GM21381 (cell line): ENCODE results near the gene CD6.

ENCODE experiments used
- ATAC-seq: cut with Tn5 transposase; IDR thresholded peaks from one replicate; pipeline ENCODE4 v1.9.1; 2021; ENCODE audit warnings: mild to moderate bottlenecking, moderate library complexity; ENCODE audit not compliant: unreplicated experiment

CD6 gene, protein sequence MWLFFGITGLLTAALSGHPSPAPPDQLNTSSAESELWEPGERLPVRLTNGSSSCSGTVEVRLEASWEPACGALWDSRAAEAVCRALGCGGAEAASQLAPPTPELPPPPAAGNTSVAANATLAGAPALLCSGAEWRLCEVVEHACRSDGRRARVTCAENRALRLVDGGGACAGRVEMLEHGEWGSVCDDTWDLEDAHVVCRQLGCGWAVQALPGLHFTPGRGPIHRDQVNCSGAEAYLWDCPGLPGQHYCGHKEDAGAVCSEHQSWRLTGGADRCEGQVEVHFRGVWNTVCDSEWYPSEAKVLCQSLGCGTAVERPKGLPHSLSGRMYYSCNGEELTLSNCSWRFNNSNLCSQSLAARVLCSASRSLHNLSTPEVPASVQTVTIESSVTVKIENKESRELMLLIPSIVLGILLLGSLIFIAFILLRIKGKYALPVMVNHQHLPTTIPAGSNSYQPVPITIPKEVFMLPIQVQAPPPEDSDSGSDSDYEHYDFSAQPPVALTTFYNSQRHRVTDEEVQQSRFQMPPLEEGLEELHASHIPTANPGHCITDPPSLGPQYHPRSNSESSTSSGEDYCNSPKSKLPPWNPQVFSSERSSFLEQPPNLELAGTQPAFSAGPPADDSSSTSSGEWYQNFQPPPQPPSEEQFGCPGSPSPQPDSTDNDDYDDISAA

DNA sequence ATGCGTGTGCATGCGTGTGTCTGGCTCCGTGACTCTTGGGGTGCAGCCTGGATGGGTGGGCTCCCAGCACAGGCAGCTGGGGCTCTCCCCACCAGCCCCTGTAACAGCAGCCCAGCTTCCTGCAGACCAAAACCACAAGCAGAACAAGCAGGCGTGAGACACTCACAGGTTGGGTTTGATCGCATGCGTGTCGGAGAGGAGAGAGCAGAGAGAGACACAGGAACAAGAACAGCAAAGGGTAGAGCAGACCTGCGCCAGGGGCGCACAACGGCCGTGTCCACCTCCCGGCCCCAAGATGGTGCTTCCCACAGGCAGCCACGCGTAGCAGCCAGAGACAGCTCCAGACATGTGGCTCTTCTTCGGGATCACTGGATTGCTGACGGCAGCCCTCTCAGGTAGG, at the start of gene CD6:
Gene CD6, plus strand, starts transcription at position 161 of the 400 bp plus-strand sequence. Its CDS starts 186 bp downstream, at position 347.
- ATAC-seq, result no peak

DNA sequence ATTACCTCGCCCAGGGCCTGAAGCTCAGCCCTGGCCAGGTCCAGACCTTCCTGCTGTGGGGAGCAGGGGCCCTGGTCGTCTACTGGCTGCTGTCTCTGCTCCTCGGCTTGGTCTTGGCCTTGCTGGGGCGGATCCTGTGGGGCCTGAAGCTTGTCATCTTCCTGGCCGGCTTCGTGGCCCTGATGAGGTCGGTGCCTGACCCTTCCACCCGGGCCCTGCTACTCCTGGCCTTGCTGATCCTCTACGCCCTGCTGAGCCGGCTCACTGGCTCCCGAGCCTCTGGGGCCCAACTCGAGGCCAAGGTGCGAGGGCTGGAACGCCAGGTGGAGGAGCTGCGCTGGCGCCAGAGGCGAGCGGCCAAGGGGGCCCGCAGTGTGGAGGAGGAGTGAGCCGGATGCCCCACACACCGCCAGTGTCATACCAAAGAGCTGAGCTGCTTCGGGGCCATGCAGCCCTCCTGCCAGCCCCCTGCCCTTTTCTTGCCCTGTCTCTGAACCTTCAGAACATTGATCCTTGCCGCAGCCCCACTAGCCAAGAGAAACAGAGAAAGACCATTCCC, 49.6 kb upstream of the CD6 start:
- no peak for ATAC-seq

DNA sequence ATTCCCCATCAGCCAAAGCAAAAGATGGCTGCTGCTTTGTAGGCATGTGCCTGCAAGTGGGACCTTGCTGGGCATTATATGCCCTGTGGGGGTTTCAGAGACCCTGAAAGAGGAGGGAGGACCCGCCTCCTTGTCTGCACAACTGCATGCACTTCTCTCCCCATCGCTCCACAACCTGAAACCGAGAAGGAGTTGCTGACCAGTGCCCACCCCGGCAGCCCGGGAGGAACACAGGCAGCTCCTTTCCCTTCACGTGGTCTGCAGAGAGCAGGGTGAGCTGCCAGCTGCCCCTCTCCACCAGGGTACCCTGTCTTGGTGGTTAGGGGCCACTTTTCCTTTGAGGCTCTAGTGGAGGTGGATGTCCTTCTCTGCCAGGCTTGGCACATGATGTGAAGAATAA, 48.6 kb upstream of the CD6 start:
- ATAC-seq, result no peak

DNA sequence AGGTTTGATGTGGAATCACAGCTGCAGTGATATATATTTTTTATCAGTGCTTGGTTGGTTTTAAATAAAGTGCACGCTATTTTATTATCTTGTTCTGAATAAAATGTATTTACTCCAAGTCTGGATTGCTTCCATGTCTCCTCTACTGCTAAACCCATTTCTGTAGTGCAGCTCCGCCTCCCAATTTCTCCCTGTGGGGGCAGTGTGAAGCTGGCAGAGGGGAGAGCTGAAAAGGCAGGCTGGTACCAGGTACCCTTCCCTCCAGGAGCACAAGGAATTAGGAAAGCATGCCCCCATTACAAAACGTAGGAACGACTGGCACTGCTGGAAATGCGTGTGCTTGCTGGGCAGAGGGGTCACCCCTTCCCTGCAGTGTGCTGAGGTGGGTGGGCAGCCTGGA, 48.2 kb upstream of the CD6 start:
- no peak for ATAC-seq

DNA sequence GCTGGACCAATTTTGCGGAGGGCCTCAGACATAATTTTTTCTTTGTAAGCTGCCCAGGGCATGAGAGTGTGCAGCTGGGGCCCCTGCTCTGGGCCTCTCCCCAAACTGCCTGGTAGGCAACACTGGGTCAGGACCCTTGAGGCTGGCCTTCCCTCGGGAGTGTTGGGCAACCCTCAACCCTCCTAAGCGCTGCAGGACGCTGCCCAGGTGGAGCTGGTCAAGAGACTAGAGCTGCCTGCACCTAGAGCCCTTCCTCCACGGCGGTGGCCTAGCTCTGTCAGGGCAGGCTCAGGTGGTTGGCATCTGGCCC, 47.7 kb upstream of the CD6 start:
- no peak for ATAC-seq

DNA sequence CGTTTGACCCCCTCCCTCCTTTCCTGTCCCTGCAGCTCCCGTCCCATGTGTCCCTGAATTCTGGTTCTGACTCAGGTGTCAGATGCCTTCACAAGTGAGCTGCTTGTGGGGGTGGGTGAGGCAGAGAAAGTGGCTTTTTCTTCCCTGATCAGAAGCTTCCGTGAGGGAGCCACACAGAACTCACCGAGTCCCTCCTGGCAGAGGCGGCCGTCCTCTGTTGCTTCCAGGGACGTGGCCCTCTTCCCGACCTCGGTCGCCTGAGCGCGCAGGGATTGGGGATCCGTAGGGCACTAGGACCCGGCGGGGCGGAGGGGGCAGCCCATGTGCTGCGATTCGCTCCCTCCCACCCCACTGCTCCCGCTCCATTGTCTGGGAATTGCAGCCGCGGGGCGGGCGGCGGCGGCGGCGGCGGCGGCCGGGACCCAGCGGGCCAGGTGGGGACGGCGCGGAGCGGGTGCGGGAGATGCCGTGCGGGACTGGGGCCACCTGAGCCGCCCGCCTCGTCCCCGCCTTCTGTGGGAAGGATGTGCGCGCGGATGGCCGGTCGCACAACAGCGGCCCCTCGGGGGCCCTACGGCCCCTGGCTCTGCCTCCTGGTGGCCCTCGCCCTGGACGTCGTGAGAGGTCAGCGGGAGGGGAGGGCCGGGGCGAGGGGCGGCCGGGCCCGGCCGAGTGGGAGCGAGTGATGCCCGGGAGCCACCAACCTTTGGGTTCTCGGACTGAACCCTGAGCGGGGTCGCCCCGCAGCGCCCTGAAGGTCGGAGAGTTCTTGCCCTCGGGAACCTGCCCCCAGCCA, 47.2 kb upstream of the CD6 start, which contains the start of gene TMEM132A:
Gene TMEM132A, plus strand, starts transcription at position 351 of the 796 bp plus-strand sequence. Its CDS starts 174 bp downstream, at position 525.
- no peak for ATAC-seq

DNA sequence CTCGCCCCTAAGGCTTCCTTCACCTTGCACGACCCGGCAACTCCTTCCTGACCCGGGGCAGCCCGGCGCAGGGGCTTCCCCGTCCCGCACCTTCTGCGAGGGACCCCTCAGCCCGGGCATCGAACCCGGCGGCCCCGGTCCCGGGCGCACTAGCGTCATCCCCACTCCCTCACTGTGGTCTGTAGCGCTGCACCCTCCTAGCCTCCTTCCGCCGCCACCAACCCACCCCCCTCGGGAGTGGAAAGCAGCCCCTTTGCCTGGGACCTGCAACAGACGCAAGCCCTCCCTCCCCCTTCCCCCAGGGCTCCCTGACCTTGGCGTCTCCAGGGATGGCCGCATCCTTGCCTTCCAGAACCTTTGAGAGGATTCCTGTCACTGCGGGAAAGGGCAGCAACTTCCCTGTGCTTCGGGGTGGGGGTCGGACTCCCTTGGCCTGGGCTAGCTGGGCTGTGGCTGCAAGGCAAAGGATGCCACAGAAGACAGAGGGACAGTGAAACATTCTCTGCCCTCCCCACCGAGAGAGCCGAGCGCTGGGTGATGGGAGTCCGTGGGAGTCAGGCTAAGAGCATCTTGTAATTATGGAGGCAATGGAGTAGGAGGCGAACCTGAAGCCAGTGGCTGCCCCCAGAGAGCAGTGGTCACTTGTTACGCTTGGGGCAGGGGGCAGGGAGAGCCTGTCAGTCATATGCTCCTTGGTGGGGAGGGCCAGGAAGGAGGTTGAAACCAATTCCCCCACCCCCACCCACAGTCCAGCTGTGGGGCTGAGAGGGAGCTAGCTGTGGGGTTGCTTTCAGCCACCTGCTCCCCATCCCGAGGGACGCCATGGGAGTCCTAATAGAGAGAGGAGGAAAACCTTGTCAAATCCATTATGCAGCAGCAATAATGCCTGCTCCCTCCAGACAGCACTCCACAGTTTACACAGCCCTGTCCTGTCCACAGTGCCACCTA, 46.3 kb upstream of the CD6 start:
- ATAC-seq, result no peak

DNA sequence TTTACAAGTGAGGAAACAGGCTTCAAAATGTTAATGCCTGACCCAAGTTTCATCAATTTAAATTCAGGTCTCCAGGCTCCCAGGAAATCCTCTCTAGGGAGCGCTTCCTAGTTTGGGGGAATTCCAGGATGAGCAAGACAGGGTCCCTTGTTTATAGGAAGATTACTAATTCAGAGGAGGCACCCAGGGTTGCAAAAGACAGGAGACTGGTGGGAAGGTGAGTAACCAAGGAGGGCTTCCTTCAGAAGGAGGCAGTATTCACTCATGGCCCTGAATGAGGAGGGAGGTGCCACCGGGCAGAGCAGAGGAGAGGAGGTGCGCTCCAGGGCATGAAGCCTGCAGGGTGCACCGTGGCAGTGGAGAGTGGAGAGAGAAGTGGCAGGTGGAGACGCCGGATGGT, 45.6 kb upstream of the CD6 start:
- ATAC-seq, result no peak

DNA sequence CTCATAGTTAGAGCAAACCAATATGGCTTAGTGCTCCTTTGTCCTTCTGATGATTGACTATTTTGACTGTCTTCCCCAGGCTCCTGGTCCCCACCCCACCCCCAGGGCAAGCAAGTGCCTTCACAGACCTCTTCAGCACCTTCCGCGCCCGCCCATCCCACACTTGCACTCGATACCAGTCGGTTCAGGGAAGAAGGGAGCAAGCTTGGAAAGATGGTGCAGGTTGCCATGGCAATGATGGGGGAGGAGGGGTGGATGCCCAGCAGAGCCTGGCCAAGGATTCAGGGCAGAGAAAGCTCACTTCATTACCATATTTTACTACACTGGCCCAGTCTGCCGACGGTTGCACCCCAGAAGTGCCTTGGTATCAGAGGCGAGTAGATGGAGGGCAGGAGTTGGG, 45.0 kb upstream of the CD6 start:
- no peak for ATAC-seq

DNA sequence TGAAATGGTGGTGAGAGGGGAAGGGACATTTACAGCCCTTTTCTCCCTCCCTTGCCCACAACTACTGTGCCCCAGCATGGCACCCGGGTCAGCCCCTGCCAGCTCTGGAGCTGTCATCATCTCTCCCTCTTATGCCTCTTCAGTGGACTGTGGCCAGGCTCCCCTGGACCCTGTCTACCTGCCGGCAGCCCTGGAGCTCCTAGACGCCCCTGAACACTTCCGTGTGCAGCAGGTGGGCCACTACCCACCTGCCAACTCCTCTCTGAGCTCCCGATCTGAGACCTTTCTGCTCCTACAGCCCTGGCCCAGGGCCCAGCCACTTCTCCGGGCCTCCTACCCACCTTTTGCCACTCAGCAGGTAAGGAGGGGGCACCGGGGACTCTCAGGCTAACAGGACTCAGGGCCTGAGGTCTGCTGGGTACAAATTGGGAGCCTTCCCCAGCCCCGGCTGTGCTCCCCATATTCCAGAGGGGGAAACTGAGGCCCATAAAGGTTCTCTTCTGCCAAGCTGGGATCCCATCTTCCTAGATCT, 44.4 kb upstream of the CD6 start:
- ATAC-seq, result no peak

DNA sequence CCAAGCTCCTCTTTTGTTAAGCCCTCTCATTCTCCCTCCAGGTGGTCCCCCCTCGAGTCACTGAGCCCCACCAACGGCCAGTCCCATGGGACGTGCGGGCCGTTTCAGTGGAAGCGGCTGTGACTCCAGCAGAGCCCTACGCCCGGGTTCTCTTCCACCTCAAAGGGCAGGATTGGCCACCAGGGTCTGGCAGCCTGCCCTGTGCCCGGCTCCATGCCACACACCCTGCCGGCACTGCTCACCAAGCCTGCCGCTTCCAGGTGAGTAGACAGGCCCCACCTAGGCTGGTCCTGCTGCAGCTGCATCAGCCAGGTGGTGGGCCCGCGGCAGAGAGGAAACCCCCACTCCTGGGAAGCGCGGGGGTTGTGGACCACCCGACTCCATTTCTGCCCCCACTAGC, 43.9 kb upstream of the CD6 start:
- ATAC-seq, result no peak

DNA sequence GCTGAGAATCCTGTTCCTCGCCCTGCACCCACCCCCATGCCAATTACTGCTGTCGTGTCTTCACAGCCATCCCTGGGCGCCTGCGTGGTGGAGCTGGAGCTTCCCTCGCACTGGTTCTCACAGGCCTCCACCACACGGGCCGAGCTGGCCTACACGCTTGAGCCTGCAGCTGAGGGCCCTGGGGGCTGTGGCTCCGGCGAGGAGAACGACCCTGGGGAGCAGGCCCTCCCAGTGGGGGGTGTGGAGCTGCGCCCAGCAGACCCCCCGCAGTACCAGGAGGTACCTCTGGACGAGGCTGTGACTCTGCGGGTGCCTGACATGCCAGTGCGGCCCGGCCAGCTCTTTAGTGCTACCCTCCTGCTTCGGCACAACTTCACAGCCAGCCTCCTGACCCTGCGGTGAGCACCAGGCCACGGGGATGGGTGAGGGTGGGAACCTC, 42.9 kb upstream of the CD6 start:
- ATAC-seq, result no peak

DNA sequence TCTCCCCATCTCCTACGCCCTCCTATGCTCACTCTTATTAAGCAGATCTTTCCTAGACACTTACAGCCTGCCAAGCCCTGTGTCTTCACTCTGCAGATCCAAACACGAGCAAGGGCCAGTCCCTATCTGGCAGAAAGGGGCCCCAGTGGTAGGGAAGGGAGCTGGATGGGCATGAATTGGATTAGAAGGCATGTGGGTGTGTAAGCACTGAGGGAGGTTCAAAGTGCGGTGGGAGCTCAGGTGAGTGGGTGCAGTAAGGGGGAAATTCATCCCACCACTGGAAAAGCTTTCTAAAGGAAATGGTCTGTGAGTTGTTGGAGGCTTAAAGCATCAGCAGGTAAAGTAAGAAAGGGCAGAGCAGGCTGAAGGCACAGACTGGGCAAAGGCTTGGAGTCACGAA, 41.7 kb upstream of the CD6 start:
- no peak for ATAC-seq

DNA sequence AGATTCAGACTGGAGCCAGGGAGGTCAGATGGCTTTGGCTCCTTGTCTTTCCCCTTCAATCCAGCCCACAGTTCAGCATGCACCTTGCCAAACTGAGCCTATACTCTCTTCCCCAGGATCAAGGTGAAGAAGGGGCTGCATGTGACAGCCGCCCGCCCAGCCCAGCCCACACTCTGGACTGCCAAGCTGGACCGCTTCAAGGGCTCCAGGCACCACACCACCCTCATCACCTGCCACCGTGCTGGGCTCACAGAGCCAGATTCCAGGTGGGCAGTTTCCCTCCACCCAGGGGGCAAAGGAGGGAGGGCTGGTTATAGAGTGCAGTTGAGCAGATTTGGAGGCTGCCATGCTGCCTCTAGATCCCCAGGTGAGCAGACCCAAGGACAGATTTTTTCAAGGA, 41.1 kb upstream of the CD6 start:
- ATAC-seq, result no peak

DNA sequence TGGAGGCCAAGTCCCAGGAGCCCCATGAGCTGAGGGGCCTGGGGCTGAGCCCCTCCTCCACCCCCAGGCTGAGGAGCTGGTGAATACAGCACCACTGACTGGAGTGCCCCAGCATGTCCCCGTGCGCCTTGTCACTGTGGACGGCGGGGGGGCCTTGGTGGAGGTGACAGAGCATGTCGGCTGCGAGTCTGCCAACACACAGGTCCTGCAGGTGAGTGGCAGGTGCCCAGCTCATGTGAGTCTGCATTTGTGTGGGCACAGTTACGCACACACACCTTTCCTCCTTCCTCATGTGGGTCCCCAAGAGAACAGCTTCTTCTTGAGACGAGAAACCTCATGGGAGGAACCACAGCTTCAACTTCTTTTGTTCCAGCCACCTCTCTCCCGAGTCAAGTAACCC, 39.6 kb upstream of the CD6 start:
- ATAC-seq, result no peak

DNA sequence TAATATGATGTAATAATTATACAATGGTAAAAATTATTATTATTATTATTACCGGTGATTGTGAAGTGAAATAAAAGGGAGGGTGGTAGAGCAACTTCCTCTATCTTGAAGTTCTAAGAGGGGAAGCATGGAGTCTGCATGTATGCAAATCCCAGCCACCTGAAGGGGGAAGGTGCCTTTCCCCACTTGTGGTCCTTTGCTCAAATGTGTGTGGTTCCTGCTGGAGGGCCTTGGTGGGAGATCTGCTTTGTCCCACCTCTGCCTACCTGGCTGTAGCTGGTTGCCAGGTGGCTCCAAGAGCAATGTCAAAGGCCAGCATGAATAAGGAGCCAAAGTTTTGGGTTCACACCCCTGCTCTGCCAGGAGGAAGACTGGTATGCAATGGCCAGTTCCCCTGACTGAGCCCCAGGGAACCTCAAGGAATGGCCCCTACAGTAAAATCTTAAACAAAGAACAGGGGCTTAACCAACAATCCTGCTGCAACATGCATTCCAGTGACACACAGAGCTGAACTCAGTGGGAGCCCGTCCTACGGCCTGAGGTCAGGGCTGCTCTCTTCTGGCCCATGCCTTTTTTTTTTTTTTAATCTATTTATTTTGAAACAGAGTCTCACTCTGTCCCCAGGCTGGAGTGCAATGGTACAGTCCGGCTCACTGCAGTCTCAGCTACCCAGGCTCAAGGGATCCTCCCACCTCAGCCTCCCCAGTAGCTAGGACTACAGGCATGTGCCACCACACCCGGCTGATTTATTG, 38.7 kb upstream of the CD6 start:
- no peak for ATAC-seq

DNA sequence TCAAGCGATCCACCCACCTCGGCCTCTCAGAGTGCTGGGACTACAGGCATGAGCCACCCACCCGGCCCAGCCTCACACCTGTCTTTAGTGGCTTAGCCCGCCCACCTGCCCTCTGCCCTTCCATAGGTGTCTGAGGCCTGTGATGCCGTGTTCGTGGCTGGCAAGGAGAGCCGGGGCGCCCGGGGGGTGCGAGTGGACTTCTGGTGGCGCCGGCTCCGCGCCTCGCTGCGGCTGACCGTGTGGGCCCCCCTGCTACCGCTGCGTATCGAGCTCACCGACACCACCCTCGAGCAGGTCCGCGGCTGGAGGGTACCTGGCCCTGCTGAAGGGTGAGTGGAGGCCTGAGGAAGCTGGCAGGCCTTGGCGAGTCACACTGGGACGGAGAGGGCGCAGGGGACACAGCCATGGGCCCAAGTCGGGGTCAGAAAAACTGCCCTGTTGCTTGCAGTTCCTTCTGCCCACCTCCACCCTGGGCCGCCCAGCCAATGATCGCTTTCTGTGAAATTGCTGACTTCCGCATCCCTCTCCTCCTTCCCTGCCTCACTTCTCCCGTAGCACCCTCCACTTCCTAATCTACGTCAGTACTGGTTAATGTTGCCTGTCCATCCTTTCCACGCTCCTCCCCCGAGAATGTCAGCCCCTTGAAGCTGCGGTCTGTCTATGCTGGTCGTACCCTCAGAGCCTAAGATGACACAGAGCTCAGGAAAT, 37.9 kb upstream of the CD6 start:
- ATAC-seq, result no peak

DNA sequence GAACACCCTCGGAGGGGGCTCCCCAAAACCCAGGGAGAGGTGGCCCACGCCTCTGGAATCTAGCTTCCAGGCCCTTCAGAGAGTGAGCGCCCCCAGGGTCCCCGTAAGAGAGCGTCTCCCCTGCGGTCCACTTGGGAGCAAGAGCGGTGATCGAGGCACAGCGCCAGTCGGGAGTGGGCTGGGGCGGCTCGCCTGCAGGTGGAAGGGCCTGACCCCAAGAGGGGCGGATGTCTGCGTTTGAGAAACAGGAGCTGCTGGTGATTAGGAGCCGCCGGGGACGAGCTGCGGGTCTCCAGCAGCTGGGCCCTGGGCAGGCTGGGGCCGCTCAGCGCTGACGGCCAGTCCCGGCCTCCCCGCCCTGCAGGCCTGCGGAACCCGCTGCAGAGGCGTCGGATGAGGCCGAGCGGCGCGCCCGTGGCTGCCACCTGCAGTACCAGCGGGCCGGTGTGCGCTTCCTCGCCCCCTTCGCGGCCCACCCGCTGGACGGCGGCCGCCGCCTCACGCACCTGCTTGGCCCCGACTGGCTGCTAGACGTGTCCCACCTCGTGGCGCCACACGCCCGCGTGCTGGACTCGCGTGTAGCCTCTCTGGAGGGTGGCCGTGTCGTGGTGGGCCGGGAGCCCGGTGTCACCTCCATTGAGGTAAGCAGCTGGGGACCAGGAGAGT, 37.2 kb upstream of the CD6 start:
- ATAC-seq, result no peak
